ENCODE results near the gene TRAPPC12. TPM values are rescaled to one million over a fixed set of nuclear protein-coding genes. Genes with fewer than 3 reads are reported as not detected.
A peak's percentile ranks its signal among the peaks of the same experiment; 100 is the strongest.
"Not testable (repeated sequence)": the region's sequence is repeated elsewhere in the genome, so short reads cannot be mapped to it uniquely, and the experiment has no call there.

TRAPPC12 gene
- total RNA-seq, 1 experiment from 2014 or later, result 69.1 TPM

DNA sequence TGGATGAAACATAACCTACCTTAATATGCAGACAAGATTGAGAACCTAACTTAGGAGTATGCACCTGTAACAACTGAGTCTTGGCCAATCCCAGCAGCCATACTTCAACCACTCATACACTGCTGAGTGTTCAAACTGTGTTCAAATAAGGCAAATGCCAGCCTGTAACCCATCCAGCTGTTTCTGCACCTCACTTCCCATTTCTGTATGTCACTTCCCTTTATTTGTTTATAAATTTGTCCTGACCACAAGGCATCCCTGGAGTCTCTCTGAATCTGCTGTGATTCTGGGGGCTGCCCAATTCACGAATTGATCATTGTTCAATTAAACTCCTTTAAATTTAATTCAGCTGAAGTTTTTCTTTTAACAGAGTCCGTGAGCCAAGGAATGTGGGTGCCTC, 22.0 kb upstream of the TRAPPC12 start:
- Histone ChIP-seq H3K27ac (ENCODE audit: low read length) (peak overlapping the region; percentile 71), H3K9ac (ENCODE audit: low read length) (peak overlapping the region; percentile 6; the same call in 1 of the 2 replicates), H3K4me1 (ENCODE audit: low read length) (peaks cover 61% of the 10 kb centered on the region), H3K36me3 (ENCODE audit: insufficient read depth, low read length) (peaks cover 37% of the 10 kb centered on the region), H3K79me2 (ENCODE audit: low read length) (peaks cover 88% of the 10 kb centered on the region), H3K4me2 (ENCODE audit: low read depth, low read length, poor library complexity, severe bottlenecking) (peak overlapping the region; percentile 48)
- H3K9me2 ChIP-seq (replicated peaks; ENCODE audit: insufficient read depth, low read length); H3K9me3 ChIP-seq (ENCODE audit: low read length); H3K4me3 ChIP-seq (ENCODE audit: low read length); H3K27me3 ChIP-seq (ENCODE audit: low read length); H4K20me1 ChIP-seq (ENCODE audit: insufficient read depth, low read depth, low read length); H2AFZ ChIP-seq (ENCODE audit: low read length): not testable (repeated sequence)
- peak; percentile 74 for DNase-seq

DNA sequence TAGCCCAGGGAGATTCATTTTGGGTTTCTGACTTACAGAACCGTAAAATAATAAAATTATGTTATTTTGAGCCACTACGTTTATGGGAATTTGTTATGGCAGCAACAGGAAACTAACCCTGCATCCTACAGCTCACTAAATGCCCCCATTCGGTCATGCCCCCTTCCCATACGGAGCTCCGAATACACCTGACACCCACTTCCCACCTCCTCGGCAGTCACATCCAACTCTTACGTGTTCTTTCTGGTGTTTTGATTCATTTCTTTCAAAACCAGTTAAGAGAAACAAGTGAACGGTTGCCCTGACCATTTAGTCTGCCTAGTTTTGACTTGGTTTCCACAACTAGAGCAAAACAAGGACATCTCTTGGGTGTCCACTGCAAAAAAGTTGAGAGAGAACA, 21.6 kb upstream of the TRAPPC12 start:
- H3K27me3 ChIP-seq (ENCODE audit: low read length), result no peaks in the 10 kb centered on the region
- peak overlapping the region; percentile 23; the same call in 1 of the 2 replicates for H3K4me3 ChIP-seq (ENCODE audit: low read length)
- peak overlapping the region; percentile 6; the same call in 1 of the 2 replicates for H3K9ac ChIP-seq (ENCODE audit: low read length)
- no peaks in the 10 kb centered on the region for H3K9me2 ChIP-seq (replicated peaks; ENCODE audit: insufficient read depth, low read length)
- peaks cover 5% of the 10 kb centered on the region; the same call in 1 of the 2 replicates for H4K20me1 ChIP-seq (ENCODE audit: insufficient read depth, low read depth, low read length)
- peaks cover 92% of the 10 kb centered on the region for H3K79me2 ChIP-seq (ENCODE audit: low read length)
- peaks cover 35% of the 10 kb centered on the region for H3K36me3 ChIP-seq (ENCODE audit: insufficient read depth, low read length)
- no peaks in the 10 kb centered on the region for H3K9me3 ChIP-seq (ENCODE audit: low read length)
- no peak for DNase-seq
- peak overlapping the region; percentile 71 for H3K27ac ChIP-seq (ENCODE audit: low read length)
- H3K4me1 ChIP-seq (ENCODE audit: low read length), result peaks cover 65% of the 10 kb centered on the region
- no peak overlapping the region for H2AFZ ChIP-seq (ENCODE audit: low read length)
- H3K4me2 ChIP-seq (ENCODE audit: low read depth, low read length, poor library complexity, severe bottlenecking), result peak overlapping the region; percentile 48

DNA sequence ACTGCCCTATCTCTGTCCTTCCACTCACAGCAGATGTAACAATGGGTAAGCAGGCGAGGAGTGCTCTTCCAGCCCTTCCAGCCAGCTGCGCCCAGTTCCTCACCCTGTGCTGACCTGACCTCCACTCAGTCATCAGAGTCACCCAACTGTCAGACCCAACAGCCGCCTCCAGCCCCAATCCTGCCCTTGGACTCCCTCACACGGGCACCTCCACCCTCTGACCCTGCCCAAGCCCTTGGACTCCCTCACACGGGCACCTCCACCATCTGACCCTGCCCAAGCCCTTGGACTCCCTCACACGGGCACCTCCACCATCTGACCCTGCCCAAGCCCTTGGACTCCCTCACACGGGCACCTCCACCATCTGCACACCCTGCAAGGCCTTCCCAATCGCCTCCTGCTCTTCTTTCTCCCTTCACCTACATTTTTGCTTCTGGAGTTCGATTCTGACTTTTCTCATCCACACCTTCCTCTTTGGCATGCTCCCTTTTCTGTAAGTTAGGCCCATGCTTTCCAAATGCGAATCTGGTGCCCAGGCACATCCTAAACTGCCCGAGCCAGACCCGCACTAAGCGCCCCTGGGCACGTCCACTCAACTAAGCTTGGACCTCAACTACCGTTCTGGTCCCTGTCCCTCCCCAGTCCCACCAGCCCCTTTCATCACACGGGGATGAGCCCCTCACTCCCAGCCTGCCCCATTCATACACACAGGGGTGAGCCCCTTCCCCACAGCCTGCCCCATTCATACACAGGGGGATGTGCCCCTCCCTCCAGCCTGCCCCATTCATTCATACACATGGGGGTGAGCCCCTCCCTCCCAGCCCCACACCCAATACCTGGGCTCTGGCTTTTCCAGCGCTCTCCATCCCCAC, 17.7 kb upstream of the TRAPPC12 start:
- no peak overlapping the region for H3K27ac ChIP-seq (ENCODE audit: low read length)
- H3K27me3 ChIP-seq (ENCODE audit: low read length), result no peaks in the 10 kb centered on the region
- no peaks in the 10 kb centered on the region for H3K9me2 ChIP-seq (replicated peaks; ENCODE audit: insufficient read depth, low read length)
- no peaks in the 10 kb centered on the region for H3K9me3 ChIP-seq (ENCODE audit: low read length)
- peaks cover 5% of the 10 kb centered on the region for H4K20me1 ChIP-seq (ENCODE audit: insufficient read depth, low read depth, low read length)
- H3K4me3 ChIP-seq (ENCODE audit: low read length), result no peak overlapping the region
- H3K36me3 ChIP-seq (ENCODE audit: insufficient read depth, low read length), result 0 out of 2 replicates have a peak, but pooled peaks cover 3% of the 10 kb centered on the region
- peak overlapping the region; percentile 62 for H3K4me2 ChIP-seq (ENCODE audit: low read depth, low read length, poor library complexity, severe bottlenecking)
- H2AFZ ChIP-seq (ENCODE audit: low read length), result no peak overlapping the region
- no peak overlapping the region for H3K9ac ChIP-seq (ENCODE audit: low read length)
- H3K4me1 ChIP-seq (ENCODE audit: low read length), result peaks cover 65% of the 10 kb centered on the region
- H3K79me2 ChIP-seq (ENCODE audit: low read length), result peaks cover 96% of the 10 kb centered on the region
- DNase-seq, result no peak

DNA sequence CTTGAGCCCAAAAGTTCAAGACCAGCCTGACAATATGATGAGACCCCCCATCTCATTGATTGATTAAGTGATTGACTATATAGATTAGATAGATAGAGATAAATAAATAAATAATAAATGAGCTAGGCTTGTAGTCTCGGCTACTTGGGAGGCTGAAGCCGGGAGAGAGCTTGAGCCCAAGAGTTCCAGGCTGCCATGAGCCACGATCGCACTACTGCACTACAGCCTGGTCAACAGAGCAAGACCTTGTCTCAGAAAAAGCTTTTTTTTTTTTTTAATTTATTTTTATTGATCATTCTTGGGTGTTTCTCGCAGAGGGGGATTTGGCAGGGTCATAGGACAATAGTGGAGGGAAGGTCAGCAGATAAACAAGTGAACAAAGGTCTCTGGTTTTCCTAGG, 14.3 kb upstream of the TRAPPC12 start:
- H4K20me1 ChIP-seq (ENCODE audit: insufficient read depth, low read depth, low read length), result peaks cover 5% of the 10 kb centered on the region

DNA sequence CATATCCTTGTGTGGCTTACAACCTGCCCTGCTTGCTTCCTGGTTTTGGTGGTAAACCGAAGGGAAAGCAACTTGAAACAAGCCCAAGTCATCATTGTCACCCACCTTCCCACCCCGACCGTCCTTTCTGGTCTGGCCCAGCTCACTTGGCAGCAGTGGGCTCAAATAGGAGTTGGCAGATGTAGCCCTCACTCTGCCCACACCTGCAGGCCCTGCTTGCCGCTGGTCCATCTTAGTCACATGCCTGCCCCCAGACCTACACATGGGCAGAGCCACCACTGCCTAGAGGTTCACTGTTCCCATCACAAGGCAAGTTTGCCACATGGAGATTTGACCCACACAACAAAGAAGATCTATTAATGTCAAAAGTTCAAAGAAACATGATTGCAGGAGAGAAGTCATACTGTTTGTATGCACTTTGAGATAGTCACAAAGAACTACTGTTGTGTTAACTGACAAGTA, 11.2 kb upstream of the TRAPPC12 start:
- Histone ChIP-seq H3K4me3 (ENCODE audit: low read length) (no peak overlapping the region), H2AFZ (ENCODE audit: low read length) (no peak overlapping the region), H3K27me3 (ENCODE audit: low read length) (no peaks in the 10 kb centered on the region), H3K36me3 (ENCODE audit: insufficient read depth, low read length) (no peaks in the 10 kb centered on the region), H3K27ac (ENCODE audit: low read length) (no peak overlapping the region), H4K20me1 (ENCODE audit: insufficient read depth, low read depth, low read length) (no peaks in the 10 kb centered on the region; the same call in 1 of the 2 replicates), H3K9me2 (replicated peaks; ENCODE audit: insufficient read depth, low read length) (no peaks in the 10 kb centered on the region), H3K9me3 (ENCODE audit: low read length) (no peaks in the 10 kb centered on the region), H3K79me2 (ENCODE audit: low read length) (peaks cover 60% of the 10 kb centered on the region), H3K4me2 (ENCODE audit: low read depth, low read length, poor library complexity, severe bottlenecking) (no peak overlapping the region), H3K9ac (ENCODE audit: low read length) (no peak overlapping the region), H3K4me1 (ENCODE audit: low read length) (peaks cover 4% of the 10 kb centered on the region; the same call in 1 of the 2 replicates)
- DNase-seq, result no peak

More for the DNA sequence above, 14.3 kb upstream of the TRAPPC12 start:
- H3K27me3 ChIP-seq (ENCODE audit: low read length), result no peaks in the 10 kb centered on the region
- H3K27ac ChIP-seq (ENCODE audit: low read length), result no peak overlapping the region
- no peaks in the 10 kb centered on the region for H3K36me3 ChIP-seq (ENCODE audit: insufficient read depth, low read length)
- no peak for DNase-seq
- no peaks in the 10 kb centered on the region for H3K9me2 ChIP-seq (replicated peaks; ENCODE audit: insufficient read depth, low read length)
- H3K4me3 ChIP-seq (ENCODE audit: low read length), result no peak overlapping the region
- peaks cover 32% of the 10 kb centered on the region for H3K4me1 ChIP-seq (ENCODE audit: low read length)
- H3K9me3 ChIP-seq (ENCODE audit: low read length), result no peaks in the 10 kb centered on the region
- no peak overlapping the region for H2AFZ ChIP-seq (ENCODE audit: low read length)
- H3K9ac ChIP-seq (ENCODE audit: low read length), result no peak overlapping the region
- peaks cover 86% of the 10 kb centered on the region for H3K79me2 ChIP-seq (ENCODE audit: low read length)
- H3K4me2 ChIP-seq (ENCODE audit: low read depth, low read length, poor library complexity, severe bottlenecking), result no peak overlapping the region

DNA sequence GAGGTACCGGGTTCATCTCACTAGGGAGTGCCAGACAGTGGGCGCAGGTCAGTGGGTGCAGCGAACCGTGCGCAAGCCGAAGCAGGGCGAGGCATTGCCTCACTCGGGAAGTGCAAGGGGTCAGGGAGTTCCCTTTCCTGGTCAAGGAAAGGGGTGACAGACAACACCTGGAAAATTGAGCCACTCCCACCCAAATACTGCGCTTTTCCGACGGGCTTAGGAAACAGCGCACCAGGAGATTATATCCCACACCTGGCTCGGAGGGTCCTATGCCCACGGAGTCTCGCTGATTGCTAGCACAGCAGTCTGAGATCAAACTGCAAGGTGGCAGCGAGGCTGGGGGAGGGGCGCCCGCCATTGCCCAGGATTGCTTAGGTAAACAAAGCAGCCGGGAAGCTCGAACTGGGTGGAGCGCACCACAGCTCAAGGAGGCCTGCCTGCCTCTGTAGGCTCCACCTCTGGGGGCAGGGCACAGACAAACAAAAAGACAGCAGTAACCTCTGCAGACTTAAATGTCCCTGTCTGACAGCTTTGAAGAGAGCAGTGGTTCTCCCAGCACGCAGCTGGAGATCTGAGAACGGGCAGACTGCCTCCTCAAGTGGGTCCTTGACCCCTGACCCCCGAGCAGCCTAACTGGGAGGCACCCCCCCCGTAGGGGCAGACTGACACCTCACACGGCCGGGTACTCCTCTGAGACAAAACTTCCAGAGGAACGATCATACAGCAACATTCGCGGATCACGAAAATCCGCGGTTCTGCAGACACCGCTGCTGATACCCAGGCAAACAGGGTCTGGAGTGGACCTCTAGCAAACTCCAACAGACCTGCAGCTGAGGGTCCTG, 9.9 kb upstream of the TRAPPC12 start:
- not testable (repeated sequence) for H3K36me3 ChIP-seq (ENCODE audit: insufficient read depth, low read length); H3K4me3 ChIP-seq (ENCODE audit: low read length); H3K4me1 ChIP-seq (ENCODE audit: low read length); H3K27me3 ChIP-seq (ENCODE audit: low read length); DNase-seq; H4K20me1 ChIP-seq (ENCODE audit: insufficient read depth, low read depth, low read length); H3K9me3 ChIP-seq (ENCODE audit: low read length); H3K27ac ChIP-seq (ENCODE audit: low read length); H3K9ac ChIP-seq (ENCODE audit: low read length); H2AFZ ChIP-seq (ENCODE audit: low read length); H3K4me2 ChIP-seq (ENCODE audit: low read depth, low read length, poor library complexity, severe bottlenecking); H3K9me2 ChIP-seq (replicated peaks; ENCODE audit: insufficient read depth, low read length)
- peaks cover 49% of the 10 kb centered on the region for H3K79me2 ChIP-seq (ENCODE audit: low read length)

DNA sequence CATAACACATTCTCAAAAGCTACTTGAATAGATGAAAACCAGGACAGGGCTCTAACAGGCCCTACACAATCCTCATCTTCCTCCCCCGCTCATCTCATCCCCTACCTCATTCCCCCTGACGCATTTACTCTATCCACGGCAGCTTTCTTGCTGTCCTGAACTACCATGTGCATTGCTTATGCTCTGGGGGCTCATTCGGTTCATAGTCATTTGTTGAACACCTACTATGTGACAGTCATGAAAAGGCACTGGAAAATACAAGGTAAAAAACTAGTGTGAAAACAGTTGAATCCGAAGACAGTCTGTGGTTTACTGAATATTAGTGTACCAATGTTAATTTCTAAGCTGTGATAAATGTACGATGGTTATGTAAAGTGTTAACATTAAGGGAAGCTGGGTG, 2.7 kb upstream of the TRAPPC12 start:
- Histone ChIP-seq H3K9me2 (replicated peaks; ENCODE audit: insufficient read depth, low read length) (no peaks in the 10 kb centered on the region), H4K20me1 (ENCODE audit: insufficient read depth, low read depth, low read length) (no peaks in the 10 kb centered on the region), H3K27ac (ENCODE audit: low read length) (peak overlapping the region; percentile 20; the same call in 1 of the 2 replicates), H3K4me3 (ENCODE audit: low read length) (peak overlapping the region; percentile 86), H2AFZ (ENCODE audit: low read length) (no peak overlapping the region), H3K9ac (ENCODE audit: low read length) (peak overlapping the region; percentile 82), H3K4me2 (ENCODE audit: low read depth, low read length, poor library complexity, severe bottlenecking) (peak overlapping the region; percentile 97), H3K9me3 (ENCODE audit: low read length) (no peaks in the 10 kb centered on the region), H3K27me3 (ENCODE audit: low read length) (no peaks in the 10 kb centered on the region), H3K79me2 (ENCODE audit: low read length) (peaks cover 63% of the 10 kb centered on the region), H3K36me3 (ENCODE audit: insufficient read depth, low read length) (peaks cover 12% of the 10 kb centered on the region), H3K4me1 (ENCODE audit: low read length) (peaks cover 37% of the 10 kb centered on the region)
- DNase-seq, result no peak

DNA sequence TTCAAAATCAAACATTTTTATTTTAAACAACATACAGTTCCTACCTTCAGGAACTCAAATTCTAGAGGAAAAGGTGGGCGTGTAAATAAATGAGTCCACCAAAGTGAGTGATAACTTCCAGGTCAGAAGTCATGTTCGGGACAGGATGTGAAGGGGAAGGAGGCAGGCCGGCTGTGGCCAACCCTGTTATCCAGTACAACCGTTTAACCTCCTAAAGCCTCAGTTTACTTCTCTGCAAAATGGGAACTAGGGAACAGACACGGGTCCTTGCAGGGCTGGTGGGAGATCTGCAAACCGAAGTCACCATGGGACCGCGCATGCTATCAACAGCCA, 2.2 kb upstream of the TRAPPC12 start:
- DNase-seq, result peak; percentile 81
- Histone ChIP-seq H2AFZ (ENCODE audit: low read length) (peak overlapping the region; percentile 62; the same call in 1 of the 2 replicates), H3K27ac (ENCODE audit: low read length) (peak overlapping the region; percentile 20; the same call in 1 of the 2 replicates), H3K79me2 (ENCODE audit: low read length) (peaks cover 67% of the 10 kb centered on the region), H3K4me2 (ENCODE audit: low read depth, low read length, poor library complexity, severe bottlenecking) (peak overlapping the region; percentile 97), H3K27me3 (ENCODE audit: low read length) (no peaks in the 10 kb centered on the region), H3K9me3 (ENCODE audit: low read length) (no peaks in the 10 kb centered on the region), H3K4me1 (ENCODE audit: low read length) (peaks cover 37% of the 10 kb centered on the region), H3K9me2 (replicated peaks; ENCODE audit: insufficient read depth, low read length) (no peaks in the 10 kb centered on the region), H3K36me3 (ENCODE audit: insufficient read depth, low read length) (peaks cover 14% of the 10 kb centered on the region), H3K9ac (ENCODE audit: low read length) (peak overlapping the region; percentile 82), H3K4me3 (ENCODE audit: low read length) (peak overlapping the region; percentile 86), H4K20me1 (ENCODE audit: insufficient read depth, low read depth, low read length) (no peaks in the 10 kb centered on the region)

Measured in Karpas-422 (cell line).